NB4 (cell line): ENCODE results near the gene NRCAM.

ENCODE experiments used
- CTCF ChIP-seq: IDR thresholded peaks from one replicate; pipeline ENCODE4 v1.5.1; 2012; ENCODE audit warnings: low read depth, low read length
- MYC ChIP-seq: IDR thresholded peaks from 2 replicates; pipeline ENCODE4 v1.6.1; 2011; ENCODE audit warnings: low read depth, low read length
- POLR2A ChIP-seq: IDR thresholded peaks from 2 replicates; pipeline ENCODE4 v1.6.1; 2011; ENCODE audit warnings: mild to moderate bottlenecking; ENCODE audit not compliant: insufficient read length; ENCODE audit errors: extremely low read depth
- TF ChIP-seq, protein P1 (sequence below): IDR thresholded peaks from 2 replicates; pipeline ENCODE4 v1.6.1; 2011; ENCODE audit warnings: low read depth, low read length

- TF ChIP-seq CTCF = no peak
- TF ChIP-seq POLR2A = no peak
- TF ChIP-seq, protein P1, sequence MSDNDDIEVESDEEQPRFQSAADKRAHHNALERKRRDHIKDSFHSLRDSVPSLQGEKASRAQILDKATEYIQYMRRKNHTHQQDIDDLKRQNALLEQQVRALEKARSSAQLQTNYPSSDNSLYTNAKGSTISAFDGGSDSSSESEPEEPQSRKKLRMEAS = no peak
- TF ChIP-seq MYC = no peak
Observed at GRCh38 chr7:108138911-108139310, 317.3 kb downstream of the NRCAM start.
